ENCODE data around the gene NLGN1.

Gene NLGN1

GRCh38 chr3:173711619-173712018, 314.1 kb downstream of the NLGN1 start:
- DNase-seq (ENCODE audit: low read depth in 2 of 2): no peak

- no peak for DNase-seq (ENCODE audit: low read depth in 2 of 2)
Observed at GRCh38 chr3:173719585-173719984, 322.0 kb downstream of the NLGN1 start.

GRCh38 chr3:173725507-173725906, 328.0 kb downstream of the NLGN1 start:
- DNase-seq (ENCODE audit: low read depth in 2 of 2): no peak

GRCh38 chr3:173730391-173730790, 332.8 kb downstream of the NLGN1 start:
- no peak for DNase-seq (ENCODE audit: low read depth in 2 of 2)

- DNase-seq (ENCODE audit: low read depth in 2 of 2): no peak
Observed at GRCh38 chr3:173732237-173732636, 334.7 kb downstream of the NLGN1 start.

- DNase-seq (ENCODE audit: low read depth in 2 of 2): no peak
Observed at GRCh38 chr3:173733029-173733652, 335.6 kb downstream of the NLGN1 start.

GRCh38 chr3:173734473-173734872, 336.9 kb downstream of the NLGN1 start:
- DNase-seq (ENCODE audit: low read depth in 2 of 2): no peak

- no peak for DNase-seq (ENCODE audit: low read depth in 2 of 2)
Observed at GRCh38 chr3:173734895-173735294, 337.4 kb downstream of the NLGN1 start.

GRCh38 chr3:173735841-173736240, 338.3 kb downstream of the NLGN1 start:
- DNase-seq (ENCODE audit: low read depth in 2 of 2): no peak

GRCh38 chr3:173737167-173737808, 339.7 kb downstream of the NLGN1 start:
- no peak for DNase-seq (ENCODE audit: low read depth in 2 of 2)

GRCh38 chr3:173739726-173740125, 342.2 kb downstream of the NLGN1 start:
- DNase-seq (ENCODE audit: low read depth in 2 of 2): no peak

- DNase-seq (ENCODE audit: low read depth in 2 of 2): no peak
Observed at GRCh38 chr3:173742491-173742890, 344.9 kb downstream of the NLGN1 start.

- DNase-seq (ENCODE audit: low read depth in 2 of 2): no peak
Observed at GRCh38 chr3:173743111-173743510, 345.6 kb downstream of the NLGN1 start.

GRCh38 chr3:173743516-173743915, 346.0 kb downstream of the NLGN1 start:
- no peak for DNase-seq (ENCODE audit: low read depth in 2 of 2)

GRCh38 chr3:173744479-173744878, 346.9 kb downstream of the NLGN1 start:
- no peak for DNase-seq (ENCODE audit: low read depth in 2 of 2)

GRCh38 chr3:173744895-173745294, 347.4 kb downstream of the NLGN1 start:
- no peak for DNase-seq (ENCODE audit: low read depth in 2 of 2)

GRCh38 chr3:173745952-173746682, 348.6 kb downstream of the NLGN1 start:
- DNase-seq (ENCODE audit: low read depth in 2 of 2): no peak

GRCh38 chr3:173747427-173747826, 349.9 kb downstream of the NLGN1 start:
- no peak for DNase-seq (ENCODE audit: low read depth in 2 of 2)

- DNase-seq (ENCODE audit: low read depth in 2 of 2): no peak
Observed at GRCh38 chr3:173748105-173748504, 350.6 kb downstream of the NLGN1 start.

- DNase-seq (ENCODE audit: low read depth in 2 of 2): no peak
Observed at GRCh38 chr3:173750095-173750494, 352.6 kb downstream of the NLGN1 start.

- no peak for DNase-seq (ENCODE audit: low read depth in 2 of 2)
Observed at GRCh38 chr3:173750591-173750990, 353.0 kb downstream of the NLGN1 start.

- no peak for DNase-seq (ENCODE audit: low read depth in 2 of 2)
Observed at GRCh38 chr3:173753593-173753992, 356.0 kb downstream of the NLGN1 start.

GRCh38 chr3:173755161-173755560, 357.6 kb downstream of the NLGN1 start:
- no peak for DNase-seq (ENCODE audit: low read depth in 2 of 2)
